AG10803 (cell line): ENCODE measurements around the gene ART1.

Experiments
- DNase-seq: peaks from one replicate; pipeline ENCODE4 v3.0.0; 2010; ENCODE audit warnings: low read depth
- H3K4me3 ChIP-seq: 2 replicates; pipeline ENCODE4 v1.5.1; 2011; ENCODE audit warnings: mild to moderate bottlenecking, low read length, control low read depth
- TF ChIP-seq, protein P1 (sequence below): conservative IDR thresholded peaks from 2 replicates; pipeline ENCODE4 v1.5.1; 2011; ENCODE audit warnings: mild to moderate bottlenecking, low read length, control low read depth, inconsistent platforms

The ART1 gene

DNA sequence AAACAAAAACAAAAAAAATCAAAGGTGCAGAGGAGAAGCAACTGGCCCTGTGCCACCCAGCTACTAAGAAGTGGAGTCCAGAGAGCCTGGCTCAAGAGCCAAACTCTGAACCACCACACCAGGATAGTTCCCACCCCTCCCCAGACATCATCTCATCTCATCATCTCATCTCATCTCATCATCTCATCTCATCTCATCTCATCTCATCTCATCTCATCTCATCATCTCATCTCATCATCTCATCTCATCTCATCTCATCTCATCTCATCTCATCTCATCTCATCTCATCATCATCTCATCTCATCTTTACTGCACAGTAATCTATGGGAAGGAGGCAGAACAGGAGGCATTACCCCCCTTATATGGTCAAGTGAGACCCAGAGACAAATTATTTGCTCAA, 17.9 kb downstream of the ART1 start:
- TF ChIP-seq, protein P1, sequence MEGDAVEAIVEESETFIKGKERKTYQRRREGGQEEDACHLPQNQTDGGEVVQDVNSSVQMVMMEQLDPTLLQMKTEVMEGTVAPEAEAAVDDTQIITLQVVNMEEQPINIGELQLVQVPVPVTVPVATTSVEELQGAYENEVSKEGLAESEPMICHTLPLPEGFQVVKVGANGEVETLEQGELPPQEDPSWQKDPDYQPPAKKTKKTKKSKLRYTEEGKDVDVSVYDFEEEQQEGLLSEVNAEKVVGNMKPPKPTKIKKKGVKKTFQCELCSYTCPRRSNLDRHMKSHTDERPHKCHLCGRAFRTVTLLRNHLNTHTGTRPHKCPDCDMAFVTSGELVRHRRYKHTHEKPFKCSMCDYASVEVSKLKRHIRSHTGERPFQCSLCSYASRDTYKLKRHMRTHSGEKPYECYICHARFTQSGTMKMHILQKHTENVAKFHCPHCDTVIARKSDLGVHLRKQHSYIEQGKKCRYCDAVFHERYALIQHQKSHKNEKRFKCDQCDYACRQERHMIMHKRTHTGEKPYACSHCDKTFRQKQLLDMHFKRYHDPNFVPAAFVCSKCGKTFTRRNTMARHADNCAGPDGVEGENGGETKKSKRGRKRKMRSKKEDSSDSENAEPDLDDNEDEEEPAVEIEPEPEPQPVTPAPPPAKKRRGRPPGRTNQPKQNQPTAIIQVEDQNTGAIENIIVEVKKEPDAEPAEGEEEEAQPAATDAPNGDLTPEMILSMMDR = no peak
- no peak for DNase-seq

DNA sequence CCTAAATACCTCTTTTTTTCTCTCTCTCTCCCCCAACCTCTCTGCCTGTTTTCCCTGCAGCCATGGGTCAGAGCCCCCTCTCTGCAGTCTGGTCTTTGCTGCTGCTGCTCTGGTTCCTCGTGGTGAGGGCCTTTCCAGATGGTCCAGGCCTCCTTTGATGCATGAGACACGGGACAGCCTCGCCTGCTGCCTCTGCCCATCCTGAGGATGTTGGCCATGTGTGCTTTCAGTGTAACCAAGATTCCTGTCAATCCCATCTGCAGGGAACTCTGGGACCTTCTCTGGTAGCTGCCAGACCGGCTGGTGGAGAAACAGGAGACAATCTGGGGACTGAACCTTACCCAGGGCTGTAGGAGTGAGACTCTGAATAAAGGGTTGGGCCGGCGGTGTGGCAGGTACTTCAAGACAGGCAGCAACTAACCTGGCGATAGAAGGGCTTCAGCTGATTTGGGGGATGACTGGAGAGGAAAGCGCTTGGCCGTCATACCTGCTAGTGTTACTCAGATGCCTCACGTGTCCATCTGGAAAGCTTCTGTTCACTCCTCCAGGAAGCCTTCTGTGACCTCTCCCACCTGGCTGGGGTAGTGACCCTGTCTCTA, 19.2 kb downstream of the ART1 start:
- DNase-seq = no peak

More for the DNA sequence above, 17.9 kb downstream of the ART1 start:
- H3K4me3 ChIP-seq = no peak overlapping the region

DNA sequence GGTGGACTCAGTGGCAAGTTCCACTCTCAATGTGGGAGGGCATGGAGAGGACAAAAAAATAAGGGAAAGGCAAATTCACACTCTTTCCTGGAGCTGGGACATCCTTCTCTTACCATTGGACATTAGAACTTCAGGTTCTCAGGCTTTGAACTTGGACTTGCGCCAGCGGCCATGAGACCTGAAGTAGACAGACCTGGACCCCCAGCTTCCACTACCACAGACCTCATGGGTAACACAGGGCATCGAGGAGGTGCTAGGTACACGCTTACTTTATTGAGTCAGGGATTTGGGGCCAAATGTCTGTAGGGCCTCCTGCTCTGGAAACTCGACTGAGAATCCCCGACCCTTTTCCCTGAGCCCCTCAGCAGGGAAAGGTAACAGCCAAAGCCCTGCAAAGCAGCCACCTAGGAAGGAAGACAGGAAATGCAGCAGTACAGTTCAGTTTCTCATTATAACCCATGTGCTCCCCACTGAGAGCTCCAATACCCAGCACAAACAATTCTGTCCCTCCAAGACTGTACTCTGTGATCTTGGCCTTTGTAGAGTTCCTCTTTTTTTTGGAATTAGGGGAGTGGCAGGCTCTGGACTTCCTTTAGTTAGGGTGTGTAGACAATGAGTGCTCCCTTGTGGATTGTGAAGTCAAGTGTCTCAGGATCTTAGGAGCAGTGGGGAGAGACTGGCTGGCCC, 20.6 kb downstream of the ART1 start:
- DNase-seq = no peak
- TF ChIP-seq, protein P1 = no peak
- H3K4me3 ChIP-seq = no peak overlapping the region

More for the DNA sequence above, 19.2 kb downstream of the ART1 start:
- no peak overlapping the region for H3K4me3 ChIP-seq
- TF ChIP-seq, protein P1 = no peak

DNA sequence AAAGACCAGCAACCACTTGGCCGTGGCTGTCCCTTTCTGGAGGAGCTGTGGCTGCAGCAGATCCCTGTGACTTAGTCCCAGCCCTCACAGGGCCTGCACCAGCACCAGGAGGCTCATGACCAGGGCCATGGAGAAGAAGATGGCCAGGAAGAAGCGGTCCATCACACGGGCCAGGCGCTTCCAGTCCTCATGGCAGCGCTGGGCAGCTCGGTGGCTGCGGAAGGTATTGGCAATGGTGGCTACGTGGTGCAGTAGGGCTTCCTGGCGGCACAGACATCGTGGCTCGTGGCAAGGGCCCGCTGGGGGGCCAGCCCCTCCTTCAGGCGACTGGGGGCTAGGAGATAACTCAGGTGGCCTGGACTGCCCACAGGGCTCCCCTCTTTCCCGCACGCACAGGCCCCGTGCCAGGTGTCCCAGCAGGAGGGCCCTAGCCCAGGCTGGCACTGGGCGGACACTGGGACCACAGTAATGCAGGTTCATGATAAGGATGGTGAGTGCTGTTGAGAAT, 21.1 kb downstream of the ART1 start:
- TF ChIP-seq, protein P1 = no peak
- H3K4me3 ChIP-seq = no peak overlapping the region
- DNase-seq = no peak

DNA sequence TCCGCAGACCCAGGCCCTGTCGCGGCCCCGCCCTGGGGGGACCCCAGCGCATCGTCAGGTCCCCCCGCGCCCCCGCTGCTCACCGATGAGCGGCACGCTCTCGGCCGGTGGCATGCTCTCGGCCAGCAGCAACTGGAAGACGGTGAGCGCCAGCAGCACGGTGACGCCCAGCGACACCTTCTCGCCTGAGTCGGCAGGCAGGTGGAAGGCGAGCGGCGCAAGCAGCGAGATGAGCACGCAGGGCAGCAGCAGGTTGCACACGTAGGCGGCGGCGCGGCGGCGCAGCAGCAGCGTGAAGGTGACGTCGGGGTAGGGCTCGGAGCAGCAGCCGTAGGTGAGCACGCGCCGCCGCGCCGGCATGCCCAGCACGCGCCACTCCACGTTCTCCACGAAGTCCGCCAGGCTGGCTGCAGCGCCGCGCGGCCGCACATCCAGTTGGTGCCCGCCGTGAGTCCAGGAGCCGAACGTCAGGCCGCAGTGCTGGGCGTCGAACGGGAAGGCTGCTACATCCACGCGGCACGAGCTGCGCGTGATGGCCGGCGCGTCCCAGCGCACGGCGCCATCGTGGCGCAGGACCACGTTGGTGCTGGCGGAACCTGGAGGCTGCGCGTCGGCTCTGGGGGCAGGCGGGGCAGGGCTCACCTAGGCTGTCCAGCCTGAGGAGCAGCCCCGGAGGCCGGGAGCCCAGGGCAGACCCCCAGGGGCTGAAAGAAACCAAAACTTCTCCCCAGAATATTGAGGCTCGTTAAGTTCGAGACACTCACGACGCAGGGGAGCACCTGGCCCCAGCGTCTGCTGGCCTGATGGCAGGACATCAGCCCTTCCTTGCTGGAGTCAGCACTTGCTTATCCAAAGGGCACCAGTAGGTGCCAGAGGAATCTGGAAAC, 22.5 kb downstream of the ART1 start:
- no peak overlapping the region for H3K4me3 ChIP-seq
- TF ChIP-seq, protein P1 = no peak
- no peak for DNase-seq

DNA sequence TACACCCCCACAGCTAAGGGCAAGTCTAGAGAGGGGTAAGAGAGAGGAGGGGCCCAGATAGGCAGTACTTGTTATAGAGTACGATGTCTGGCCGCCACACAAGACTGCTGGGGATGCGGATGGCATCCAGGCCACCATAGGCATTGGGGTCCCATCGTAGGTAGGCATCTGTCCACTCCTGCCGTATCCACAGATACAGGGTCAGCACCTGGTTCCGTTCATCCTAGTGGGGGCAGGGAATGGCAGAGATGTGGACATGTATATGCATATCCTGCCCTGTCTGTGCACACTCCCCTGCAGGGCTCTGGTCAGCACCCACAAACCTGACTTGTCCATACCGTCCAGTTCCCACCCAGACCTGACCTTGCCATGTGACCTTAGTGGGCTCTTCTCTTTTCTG, 24.2 kb downstream of the ART1 start:
- TF ChIP-seq, protein P1 = no peak
- H3K4me3 ChIP-seq = no peak overlapping the region
- DNase-seq = no peak
